ENCODE measurements around the gene ZDHHC11. TPM values are rescaled to one million over a fixed set of nuclear protein-coding genes. Genes with fewer than 3 reads are reported as not detected.
"Not testable (repeated sequence)": the region's sequence is repeated elsewhere in the genome, so short reads cannot be mapped to it uniquely, and the experiment has no call there.

ZDHHC11 gene
- total RNA-seq, 6 donors from 2014 or later: 18.9 to 64.6 (median 27.5) TPM

DNA sequence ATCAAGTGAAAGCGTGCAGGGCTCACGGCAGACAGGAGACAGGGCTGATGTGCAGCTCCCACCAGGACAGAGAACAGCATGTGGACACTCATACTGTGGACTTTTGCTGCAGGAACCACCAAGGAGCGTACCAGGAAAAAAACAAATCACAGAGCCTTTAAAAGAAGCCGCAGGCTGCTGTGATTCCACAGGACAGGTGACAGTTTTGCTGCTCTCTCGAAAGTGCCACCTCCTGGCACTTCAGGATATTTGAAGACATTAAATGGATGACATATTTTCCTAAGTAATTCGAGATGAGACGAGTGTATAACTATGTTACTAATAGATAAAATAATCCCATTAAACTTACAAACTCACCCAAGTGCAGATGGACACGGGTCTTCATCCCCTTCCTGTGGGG, 29.3 kb downstream of the ZDHHC11 start:
- no peak overlapping the region for H3K27ac ChIP-seq
- H3K36me3 ChIP-seq: no peaks in the 10 kb centered on the region
- H3K9me3 ChIP-seq: no peaks in the 10 kb centered on the region
- DNase-seq (no peak), ATAC-seq (ENCODE audit: low FRiP score in 2 of 2) (no peak)
- TF ChIP-seq, protein P1, sequence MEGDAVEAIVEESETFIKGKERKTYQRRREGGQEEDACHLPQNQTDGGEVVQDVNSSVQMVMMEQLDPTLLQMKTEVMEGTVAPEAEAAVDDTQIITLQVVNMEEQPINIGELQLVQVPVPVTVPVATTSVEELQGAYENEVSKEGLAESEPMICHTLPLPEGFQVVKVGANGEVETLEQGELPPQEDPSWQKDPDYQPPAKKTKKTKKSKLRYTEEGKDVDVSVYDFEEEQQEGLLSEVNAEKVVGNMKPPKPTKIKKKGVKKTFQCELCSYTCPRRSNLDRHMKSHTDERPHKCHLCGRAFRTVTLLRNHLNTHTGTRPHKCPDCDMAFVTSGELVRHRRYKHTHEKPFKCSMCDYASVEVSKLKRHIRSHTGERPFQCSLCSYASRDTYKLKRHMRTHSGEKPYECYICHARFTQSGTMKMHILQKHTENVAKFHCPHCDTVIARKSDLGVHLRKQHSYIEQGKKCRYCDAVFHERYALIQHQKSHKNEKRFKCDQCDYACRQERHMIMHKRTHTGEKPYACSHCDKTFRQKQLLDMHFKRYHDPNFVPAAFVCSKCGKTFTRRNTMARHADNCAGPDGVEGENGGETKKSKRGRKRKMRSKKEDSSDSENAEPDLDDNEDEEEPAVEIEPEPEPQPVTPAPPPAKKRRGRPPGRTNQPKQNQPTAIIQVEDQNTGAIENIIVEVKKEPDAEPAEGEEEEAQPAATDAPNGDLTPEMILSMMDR (IDR thresholded peaks at IDR 0.05): no peak
- TF ChIP-seq POLR2A (IDR thresholded peaks at IDR 0.05): no peak
- TF ChIP-seq EP300 (IDR thresholded peaks at IDR 0.05): no peak
- no peak for TF ChIP-seq POLR2AphosphoS5 (IDR thresholded peaks at IDR 0.05)
- no peak overlapping the region for H3K4me3 ChIP-seq
- H3K27me3 ChIP-seq: no peaks in the 10 kb centered on the region
- H3K4me1 ChIP-seq: no peaks in the 10 kb centered on the region
- WGBS, 2 donors: 81 to 83% methylated on average over 8 of the region's 8 CpGs

DNA sequence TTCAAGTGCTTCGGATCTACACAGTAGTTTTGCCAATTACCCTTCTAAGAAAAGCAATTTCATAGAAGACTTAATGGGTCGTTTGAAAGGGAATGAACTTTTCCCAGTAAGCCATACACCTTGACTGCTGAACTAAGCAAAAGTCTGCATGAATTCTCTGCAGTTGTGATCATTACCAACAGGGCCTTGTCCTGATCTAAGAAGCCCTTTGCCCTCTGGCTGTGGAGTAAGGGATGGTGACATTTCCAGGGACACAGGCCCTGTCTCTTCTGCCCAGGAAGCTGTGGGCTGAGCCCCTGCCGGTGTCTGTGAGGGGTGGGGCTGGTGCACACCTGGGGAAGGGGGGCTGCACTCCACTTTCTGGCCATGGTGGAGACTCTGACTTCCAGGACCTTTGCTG, 30.5 kb downstream of the ZDHHC11 start:
- H3K4me3 ChIP-seq: no peak overlapping the region
- ATAC-seq (ENCODE audit: low FRiP score in 2 of 2) (no peak), DNase-seq (peak in 1 of 2 donors; percentile 10)

DNA sequence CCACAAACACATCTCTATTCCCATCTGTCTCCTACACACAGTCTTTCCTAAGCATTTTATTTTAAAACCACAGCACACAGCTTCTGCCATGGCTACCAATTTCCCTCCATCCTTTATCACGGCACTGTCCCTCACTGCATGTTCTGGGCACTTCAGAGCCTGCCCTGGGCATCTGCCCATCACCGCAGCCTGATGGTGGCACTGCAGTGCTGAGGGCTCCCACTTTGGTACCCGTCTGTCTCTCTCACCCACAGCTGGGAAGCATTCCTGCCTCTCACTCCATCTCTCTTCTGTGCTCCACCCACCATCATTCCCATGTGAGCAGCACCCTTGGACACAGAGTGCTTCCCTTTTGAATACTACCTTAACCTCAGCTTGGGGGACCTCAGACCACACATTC, 31.7 kb downstream of the ZDHHC11 start:
- Histone ChIP-seq H3K27ac (no peak overlapping the region), H3K4me3 (no peak overlapping the region), H3K36me3 (no peaks in the 10 kb centered on the region), H3K4me1 (no peaks in the 10 kb centered on the region), H3K27me3 (no peaks in the 10 kb centered on the region), H3K9me3 (peaks cover 0 to 6% (median 0%) of the 10 kb centered on the region in 4 donors)
- DNase-seq (peak in 1 of 2 donors; percentile 1), ATAC-seq (ENCODE audit: low FRiP score in 2 of 2) (no peak)
- TF ChIP-seq POLR2A (IDR thresholded peaks at IDR 0.05) (no peak), POLR2AphosphoS5 (IDR thresholded peaks at IDR 0.05) (no peak), EP300 (IDR thresholded peaks at IDR 0.05) (no peak)
- TF ChIP-seq, protein P1 (IDR thresholded peaks at IDR 0.05): no peak
- WGBS, 2 donors: 79 to 88% methylated on average over 3 of the region's 3 CpGs

More for the DNA sequence above, 30.5 kb downstream of the ZDHHC11 start:
- H3K36me3 ChIP-seq: no peaks in the 10 kb centered on the region
- TF ChIP-seq, protein P1 (IDR thresholded peaks at IDR 0.05): no peak
- TF ChIP-seq POLR2AphosphoS5 (IDR thresholded peaks at IDR 0.05): no peak
- TF ChIP-seq EP300 (IDR thresholded peaks at IDR 0.05): no peak
- no peak for TF ChIP-seq POLR2A (IDR thresholded peaks at IDR 0.05)
- no peak overlapping the region for H3K27ac ChIP-seq
- no peaks in the 10 kb centered on the region for H3K4me1 ChIP-seq
- no peaks in the 10 kb centered on the region for H3K27me3 ChIP-seq
- H3K9me3 ChIP-seq: peaks cover 0 to 6% (median 0%) of the 10 kb centered on the region in 4 donors
- WGBS, 2 donors: 73 to 82% methylated on average over 3 of the region's 3 CpGs

DNA sequence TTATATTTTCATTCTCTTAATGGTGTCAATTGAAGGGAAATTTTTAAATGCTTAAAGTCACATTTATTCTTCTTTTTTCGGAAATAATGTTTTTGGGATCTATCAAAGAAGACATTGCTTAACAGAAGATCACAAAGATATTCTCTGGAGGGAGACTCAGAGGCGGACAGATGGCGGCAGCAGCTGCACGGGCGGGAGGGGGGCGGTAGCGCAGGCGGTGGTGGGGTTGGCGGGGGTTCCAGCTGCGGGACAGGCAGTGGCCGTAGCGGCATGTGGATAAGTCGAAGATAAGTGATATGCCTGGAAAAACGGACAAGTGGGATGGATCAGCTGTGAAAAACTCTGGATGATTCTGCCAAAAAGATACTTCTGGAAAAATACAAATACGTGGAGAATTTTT, 34.6 kb downstream of the ZDHHC11 start:
- Histone ChIP-seq H3K9me3 (peaks cover 0 to 6% (median 0%) of the 10 kb centered on the region in 4 donors), H3K36me3 (no peaks in the 10 kb centered on the region), H3K4me1 (no peaks in the 10 kb centered on the region), H3K27ac (no peak overlapping the region), H3K27me3 (no peaks in the 10 kb centered on the region), H3K4me3 (no peak overlapping the region)
- ATAC-seq (ENCODE audit: low FRiP score in 2 of 2): no peak
- DNase-seq: peak in 1 of 2 donors; percentile 59
- 96% methylated on average over 15 of the region's 15 CpGs for WGBS, 2 donors
- no peak for TF ChIP-seq EP300 (IDR thresholded peaks at IDR 0.05)
- no peak for TF ChIP-seq POLR2AphosphoS5 (IDR thresholded peaks at IDR 0.05)
- TF ChIP-seq, protein P1 (IDR thresholded peaks at IDR 0.05): no peak
- TF ChIP-seq POLR2A (IDR thresholded peaks at IDR 0.05): no peak

DNA sequence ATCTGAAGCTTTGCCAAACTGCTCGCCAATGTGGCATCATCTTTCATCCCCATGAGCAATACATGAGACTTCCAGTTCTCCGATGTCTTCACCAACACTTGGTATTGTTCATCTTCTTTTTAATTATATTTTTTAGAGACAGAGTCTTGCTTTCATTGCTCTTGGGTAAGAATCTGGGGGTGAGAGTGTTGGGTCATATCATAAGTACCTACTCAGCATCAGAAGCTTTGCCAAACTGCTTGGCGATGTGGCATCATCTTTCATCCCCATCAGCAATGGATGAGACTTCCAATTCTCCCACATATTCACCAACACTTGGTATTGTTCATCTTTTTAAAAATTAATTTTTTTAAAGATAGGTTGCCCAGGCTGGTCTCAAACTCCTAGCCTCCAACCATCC, 35.3 kb downstream of the ZDHHC11 start:
- H3K4me3 ChIP-seq: no peak overlapping the region
- no peak overlapping the region for H3K27ac ChIP-seq
- peaks cover 0 to 6% (median 0%) of the 10 kb centered on the region in 4 donors for H3K9me3 ChIP-seq
- H3K36me3 ChIP-seq: no peaks in the 10 kb centered on the region
- H3K4me1 ChIP-seq: no peaks in the 10 kb centered on the region
- ATAC-seq (ENCODE audit: low FRiP score in 2 of 2) (no peak), DNase-seq (no peak)
- TF ChIP-seq, protein P1 (IDR thresholded peaks at IDR 0.05): no peak
- TF ChIP-seq EP300 (IDR thresholded peaks at IDR 0.05) (no peak), POLR2AphosphoS5 (IDR thresholded peaks at IDR 0.05) (no peak), POLR2A (IDR thresholded peaks at IDR 0.05) (no peak)
- H3K27me3 ChIP-seq: no peaks in the 10 kb centered on the region
- WGBS, 2 donors: 94 to 97% methylated on average over 3 of the region's 3 CpGs

DNA sequence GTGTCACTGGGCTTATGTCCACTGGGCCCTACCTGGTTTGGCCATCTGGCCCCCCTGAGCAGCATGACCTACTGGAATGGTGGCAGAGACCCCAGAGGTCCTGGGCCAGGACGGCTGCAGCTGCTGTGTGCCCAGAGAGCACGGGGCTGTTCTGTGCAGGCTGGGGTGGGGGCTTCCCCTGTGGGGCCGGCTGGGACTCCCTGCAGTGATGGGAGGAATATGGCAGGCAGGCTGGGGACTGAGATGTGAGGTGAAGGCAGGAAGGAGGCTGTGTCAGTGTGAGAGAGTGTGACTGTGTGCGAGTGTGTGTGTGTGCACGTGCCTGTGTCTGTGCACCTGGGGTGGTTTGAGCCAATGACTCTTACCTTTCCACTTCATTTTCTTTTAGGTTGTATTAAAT, 37.2 kb downstream of the ZDHHC11 start:
- H3K4me1 ChIP-seq, H3K4me3 ChIP-seq, H3K9me3 ChIP-seq, H3K27ac ChIP-seq, H3K27me3 ChIP-seq, H3K36me3 ChIP-seq: not testable (repeated sequence)
- WGBS, 2 donors: 83 to 89% methylated on average over 2 to 5 of the region's 5 CpGs
- peak in 1 of 2 donors; percentile 43 for ATAC-seq (ENCODE audit: low FRiP score in 2 of 2)
- peak in 1 of 2 donors; percentile 50 for DNase-seq

DNA sequence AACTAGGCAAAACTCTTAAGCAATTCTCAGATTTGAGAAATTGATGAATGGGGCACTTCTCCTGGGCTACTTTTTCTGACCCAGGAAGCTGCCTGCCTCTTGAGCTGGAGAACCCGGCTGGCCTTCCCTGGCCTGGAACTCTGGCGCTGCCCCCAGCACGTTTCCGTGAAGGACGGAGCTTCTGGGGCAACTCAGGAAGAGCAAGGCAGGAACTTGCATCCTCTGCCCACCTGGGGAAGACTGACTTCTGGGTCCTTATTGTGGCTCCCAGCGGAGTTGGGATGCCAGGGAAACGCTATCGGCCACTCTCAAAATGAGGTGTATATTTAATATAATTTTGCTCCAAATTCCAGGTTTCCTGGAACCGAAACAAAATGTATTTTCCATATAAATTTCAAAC, 39.4 kb downstream of the ZDHHC11 start:
- not testable (repeated sequence) for H3K27ac ChIP-seq; H3K4me3 ChIP-seq; ATAC-seq (ENCODE audit: low FRiP score in 2 of 2); H3K4me1 ChIP-seq; H3K36me3 ChIP-seq; DNase-seq; H3K27me3 ChIP-seq; H3K9me3 ChIP-seq
- WGBS, 2 donors: 66 to 90% methylated on average over 4 to 8 of the region's 9 CpGs

Measured in upper lobe of left lung (tissue), 6 donors.